SK-N-SH treated with all-trans-retinoic acid at 6 μM for 48 hours (cell line): ENCODE results near the gene POC1A.

Experiments used
- ATAC-seq: fragments of 200-7000 bp; cut with Tn5 transposase; 3 replicates; pipeline ENCODE4 v1.9.1; 2020; ENCODE audit warnings: mild to moderate bottlenecking, moderate library complexity
- BACH2 ChIP-seq: fragments of 250-450 bp; sonication (Bioruptor Pico); IDR thresholded peaks from 2 replicates; pipeline ENCODE4 v1.9.0; 2021; ENCODE audit warnings: mild to moderate bottlenecking, borderline replicate concordance
- CSRNP3 ChIP-seq: fragments of 250-450 bp; sonication (Bioruptor Pico); IDR thresholded peaks from 2 replicates; pipeline ENCODE4 v1.5.1; 2021; ENCODE audit warnings: mild to moderate bottlenecking, moderate library complexity
- ESRRG ChIP-seq: fragments of 250-450 bp; sonication (Bioruptor Pico); IDR thresholded peaks from 2 replicates; pipeline ENCODE4 v1.6.1; 2021; ENCODE audit warnings: mild to moderate bottlenecking
- ISL1 ChIP-seq: fragments of 250-450 bp; sonication (Bioruptor Pico); IDR thresholded peaks from 2 replicates; pipeline ENCODE4 v2.1.2; 2022; ENCODE audit warnings: mild to moderate bottlenecking, moderate library complexity
- OSR1 ChIP-seq: fragments of 250-450 bp; sonication (Bioruptor Pico); IDR thresholded peaks from 2 replicates; pipeline ENCODE4 v1.8.0; 2022; ENCODE audit warnings: moderate library complexity, mild to moderate bottlenecking, inconsistent platforms
- POU6F1 ChIP-seq: fragments of 250-450 bp; sonication (Bioruptor Pico); IDR thresholded peaks from 2 replicates; pipeline ENCODE4 v1.8.0; 2021; ENCODE audit warnings: low read depth, mild to moderate bottlenecking, moderate library complexity, borderline replicate concordance
- RARB ChIP-seq: fragments of 250-450 bp; sonication (Bioruptor Pico); IDR thresholded peaks from 2 replicates; pipeline ENCODE4 v1.8.0; 2021; ENCODE audit warnings: mild to moderate bottlenecking, moderate library complexity
- SNAI2 ChIP-seq: fragments of 250-450 bp; sonication (Bioruptor Pico); IDR thresholded peaks from 2 replicates; pipeline ENCODE4 v1.5.0; 2020; ENCODE audit warnings: mild to moderate bottlenecking, moderate library complexity
- TCF4 ChIP-seq: fragments of 250-450 bp; sonication (Bioruptor Pico); IDR thresholded peaks from 2 replicates; pipeline ENCODE4 v1.8.0; 2021; ENCODE audit warnings: mild to moderate bottlenecking, moderate library complexity, borderline replicate concordance
- TOX ChIP-seq: fragments of 250-450 bp; sonication (Bioruptor Pico); IDR thresholded peaks from 2 replicates; pipeline ENCODE4 v1.8.0; 2021; ENCODE audit warnings: mild to moderate bottlenecking, moderate library complexity, borderline replicate concordance
- ZC3H10 ChIP-seq: fragments of 250-450 bp; sonication (Bioruptor Pico); IDR thresholded peaks from 2 replicates; pipeline ENCODE4 v1.5.1; 2021; ENCODE audit warnings: mild to moderate bottlenecking, moderate library complexity
- ZFP30 ChIP-seq: fragments of 450-650 bp; formaldehyde crosslinking; IDR thresholded peaks from 2 replicates; pipeline ENCODE4 v1.5.0; 2022; ENCODE audit warnings: mild to moderate bottlenecking, moderate library complexity
- ZNF565 ChIP-seq: fragments of 450-650 bp; formaldehyde crosslinking; conservative IDR thresholded peaks from 2 replicates; pipeline ENCODE4 v1.5.0; 2020; ENCODE audit warnings: low read depth, mild to moderate bottlenecking, moderate library complexity
- ZNF70 ChIP-seq: fragments of 450-650 bp; formaldehyde crosslinking; IDR thresholded peaks from 2 replicates; pipeline ENCODE4 v1.5.0; 2020; ENCODE audit warnings: mild to moderate bottlenecking, moderate library complexity
- ZNF8 ChIP-seq: fragments of 450-650 bp; formaldehyde crosslinking; IDR thresholded peaks from 2 replicates; pipeline ENCODE4 v1.5.0; 2020; ENCODE audit warnings: mild to moderate bottlenecking, moderate library complexity
- TF ChIP-seq, protein P1 (sequence below): fragments of 250-450 bp; sonication (Bioruptor Pico); IDR thresholded peaks from 2 replicates; pipeline ENCODE4 v1.5.1; 2020; ENCODE audit warnings: low read depth, mild to moderate bottlenecking, moderate library complexity
- TF ChIP-seq, protein P2 (sequence below): fragments of 250-450 bp; sonication (Bioruptor Pico); IDR thresholded peaks from 2 replicates; pipeline ENCODE4 v1.8.0; 2020; ENCODE audit warnings: mild to moderate bottlenecking, moderate library complexity, borderline replicate concordance

The POC1A gene

DNA sequence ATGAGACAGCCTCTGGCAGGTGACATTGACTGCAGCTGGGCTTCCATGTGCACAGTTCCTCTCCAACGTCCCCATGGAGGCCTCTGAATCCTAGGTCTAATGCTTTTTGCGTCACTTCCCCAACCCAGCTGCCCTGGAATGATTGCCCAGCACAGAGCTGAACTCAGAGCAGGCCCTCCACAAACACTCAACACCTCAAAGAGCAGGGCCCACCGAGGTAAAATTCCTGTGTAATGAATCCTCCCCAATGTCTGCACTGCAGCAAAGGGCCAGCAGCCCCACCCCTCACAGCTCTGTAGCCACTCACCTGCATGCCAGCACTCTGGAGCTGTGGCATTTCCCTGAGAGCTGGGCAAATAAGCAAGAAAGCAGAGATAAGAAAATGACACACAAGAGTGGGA is 55.2 kb downstream of the POC1A start:
- TF ChIP-seq OSR1 (CRISPR knock-in tag), result no peak
- TF ChIP-seq SNAI2, result no peak
- no peak for TF ChIP-seq RARB (CRISPR knock-in tag)
- TF ChIP-seq POU6F1 (CRISPR knock-in tag), result no peak
- no peak for ATAC-seq

GRCh38 chr3:52097851-52098507 is 56.2 kb downstream of the POC1A start:
- no peak for ATAC-seq
- TF ChIP-seq OSR1 (CRISPR knock-in tag) (no peak), BACH2 (CRISPR knock-in tag) (no peak), ZNF70 (CRISPR knock-in tag) (no peak)

GRCh38 chr3:52095990-52096775 is 58.0 kb downstream of the POC1A start:
- TF ChIP-seq, protein P1, sequence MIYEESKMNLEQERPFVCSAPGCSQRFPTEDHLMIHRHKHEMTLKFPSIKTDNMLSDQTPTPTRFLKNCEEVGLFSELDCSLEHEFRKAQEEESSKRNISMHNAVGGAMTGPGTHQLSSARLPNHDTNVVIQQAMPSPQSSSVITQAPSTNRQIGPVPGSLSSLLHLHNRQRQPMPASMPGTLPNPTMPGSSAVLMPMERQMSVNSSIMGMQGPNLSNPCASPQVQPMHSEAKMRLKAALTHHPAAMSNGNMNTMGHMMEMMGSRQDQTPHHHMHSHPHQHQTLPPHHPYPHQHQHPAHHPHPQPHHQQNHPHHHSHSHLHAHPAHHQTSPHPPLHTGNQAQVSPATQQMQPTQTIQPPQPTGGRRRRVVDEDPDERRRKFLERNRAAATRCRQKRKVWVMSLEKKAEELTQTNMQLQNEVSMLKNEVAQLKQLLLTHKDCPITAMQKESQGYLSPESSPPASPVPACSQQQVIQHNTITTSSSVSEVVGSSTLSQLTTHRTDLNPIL, result no peak
- TF ChIP-seq ISL1, result no peak
- no peak for TF ChIP-seq ESRRG (CRISPR knock-in tag)
- TF ChIP-seq TOX (CRISPR knock-in tag), result no peak
- TF ChIP-seq POU6F1 (CRISPR knock-in tag), result no peak
- no peak for TF ChIP-seq ZC3H10
- no peak for TF ChIP-seq ZFP30 (CRISPR knock-in tag)
- TF ChIP-seq RARB (CRISPR knock-in tag), result no peak
- no peak for TF ChIP-seq ZNF8 (CRISPR knock-in tag)
- TF ChIP-seq OSR1 (CRISPR knock-in tag), result no peak
- no peak for TF ChIP-seq TCF4 (CRISPR knock-in tag)
- TF ChIP-seq BACH2 (CRISPR knock-in tag), result no peak
- no peak for TF ChIP-seq CSRNP3 (CRISPR knock-in tag)
- TF ChIP-seq, all 23 proteins: peak for 0

GRCh38 chr3:52094571-52095485 is 59.4 kb downstream of the POC1A start:
- TF ChIP-seq ESRRG (CRISPR knock-in tag) (no peak), ZC3H10 (no peak)
- no peak for ATAC-seq

More at GRCh38 chr3:52095990-52096775, 58.0 kb downstream of the POC1A start:
- ATAC-seq, result no peak

DNA sequence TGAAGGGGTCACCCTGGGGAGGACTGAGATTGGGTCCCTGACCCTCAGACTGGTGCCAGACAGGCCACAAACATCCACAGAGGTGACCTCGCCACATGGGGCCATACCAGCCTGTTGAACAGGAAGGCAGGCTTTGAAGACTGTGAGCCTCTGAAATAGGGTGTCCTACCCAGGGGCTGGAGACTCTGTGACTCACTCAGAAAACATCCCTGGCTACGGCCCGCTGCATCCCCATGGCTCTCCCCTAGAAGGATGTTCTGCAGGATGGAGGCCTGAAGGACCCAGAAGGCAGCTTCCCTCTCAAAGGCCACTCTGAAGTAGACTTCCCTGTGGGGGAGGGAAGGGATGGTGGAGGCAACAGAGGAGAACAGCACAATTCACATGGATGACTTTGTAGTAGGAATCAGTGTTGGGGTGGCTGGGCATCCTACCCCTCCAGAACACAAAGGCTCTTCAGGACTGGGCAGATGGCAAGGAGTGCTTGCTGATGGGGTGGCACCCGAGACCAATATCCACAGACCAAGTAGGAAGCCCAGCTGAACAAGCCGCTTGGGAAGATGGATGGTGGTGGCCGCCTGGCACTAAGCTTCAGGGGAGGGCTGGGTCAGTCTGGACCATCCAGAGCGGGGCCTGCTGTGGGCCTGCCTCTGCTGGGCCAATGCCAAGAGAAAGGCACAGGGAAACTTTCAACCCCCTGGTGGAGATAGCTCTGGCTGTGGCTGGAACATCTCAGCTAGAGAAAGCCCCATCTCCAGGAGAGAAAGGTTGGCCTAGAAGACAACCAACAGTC is 60.3 kb downstream of the POC1A start:
- TF ChIP-seq ZNF565 (CRISPR knock-in tag), result no peak
- no peak for TF ChIP-seq ZFP30 (CRISPR knock-in tag)
- TF ChIP-seq, protein P2, sequence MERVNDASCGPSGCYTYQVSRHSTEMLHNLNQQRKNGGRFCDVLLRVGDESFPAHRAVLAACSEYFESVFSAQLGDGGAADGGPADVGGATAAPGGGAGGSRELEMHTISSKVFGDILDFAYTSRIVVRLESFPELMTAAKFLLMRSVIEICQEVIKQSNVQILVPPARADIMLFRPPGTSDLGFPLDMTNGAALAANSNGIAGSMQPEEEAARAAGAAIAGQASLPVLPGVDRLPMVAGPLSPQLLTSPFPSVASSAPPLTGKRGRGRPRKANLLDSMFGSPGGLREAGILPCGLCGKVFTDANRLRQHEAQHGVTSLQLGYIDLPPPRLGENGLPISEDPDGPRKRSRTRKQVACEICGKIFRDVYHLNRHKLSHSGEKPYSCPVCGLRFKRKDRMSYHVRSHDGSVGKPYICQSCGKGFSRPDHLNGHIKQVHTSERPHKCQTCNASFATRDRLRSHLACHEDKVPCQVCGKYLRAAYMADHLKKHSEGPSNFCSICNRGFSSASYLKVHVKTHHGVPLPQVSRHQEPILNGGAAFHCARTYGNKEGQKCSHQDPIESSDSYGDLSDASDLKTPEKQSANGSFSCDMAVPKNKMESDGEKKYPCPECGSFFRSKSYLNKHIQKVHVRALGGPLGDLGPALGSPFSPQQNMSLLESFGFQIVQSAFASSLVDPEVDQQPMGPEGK (CRISPR knock-in tag), result no peak
- TF ChIP-seq ISL1, result no peak
- ATAC-seq, result peak; percentile 50; the same call in 2 of the 3 replicates
